GM18909 (cell line): ENCODE data around the gene FNDC10.

ENCODE experiments used
- ATAC-seq: cut with Tn5 transposase; IDR thresholded peaks from one replicate; pipeline ENCODE4 v1.9.1; 2021; ENCODE audit warnings: mild to moderate bottlenecking; ENCODE audit not compliant: unreplicated experiment, poor library complexity

FNDC10 gene

DNA sequence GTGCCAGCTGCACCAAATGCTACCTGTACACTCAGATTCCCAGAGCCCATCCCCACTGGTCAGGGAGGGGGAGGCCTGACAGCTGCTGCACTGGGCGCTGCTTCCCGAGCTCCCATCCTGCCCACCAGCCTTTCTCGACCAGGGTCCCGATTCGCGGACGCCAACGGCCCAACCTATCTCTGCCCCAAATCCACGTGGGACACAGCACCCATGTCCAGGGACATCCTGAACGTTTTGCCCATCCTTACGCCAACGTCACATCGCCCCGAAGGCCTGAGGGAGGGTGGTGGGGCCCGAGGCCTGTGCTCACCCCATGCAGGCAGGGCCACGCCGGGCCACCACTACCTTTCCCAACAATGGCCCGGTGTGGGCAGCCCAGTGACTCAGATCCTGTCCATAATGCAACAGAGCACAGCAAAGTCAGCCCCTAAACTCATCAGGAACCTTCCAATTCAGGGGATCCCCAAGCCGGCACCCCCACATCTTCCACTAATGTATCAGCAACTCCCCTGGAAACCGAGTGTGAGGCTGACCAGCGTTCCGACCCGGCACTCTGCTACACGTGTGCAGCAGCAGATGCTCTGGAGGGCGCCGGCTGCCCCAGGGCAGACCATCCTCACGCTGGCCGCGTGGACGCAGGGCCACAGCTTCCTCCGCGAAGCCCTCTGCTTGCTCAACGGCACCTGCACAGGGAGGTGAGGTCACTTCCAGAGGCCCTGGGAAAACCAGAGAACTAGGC lies 48.2 kb downstream of the FNDC10 start:
- ATAC-seq, result no peak

DNA sequence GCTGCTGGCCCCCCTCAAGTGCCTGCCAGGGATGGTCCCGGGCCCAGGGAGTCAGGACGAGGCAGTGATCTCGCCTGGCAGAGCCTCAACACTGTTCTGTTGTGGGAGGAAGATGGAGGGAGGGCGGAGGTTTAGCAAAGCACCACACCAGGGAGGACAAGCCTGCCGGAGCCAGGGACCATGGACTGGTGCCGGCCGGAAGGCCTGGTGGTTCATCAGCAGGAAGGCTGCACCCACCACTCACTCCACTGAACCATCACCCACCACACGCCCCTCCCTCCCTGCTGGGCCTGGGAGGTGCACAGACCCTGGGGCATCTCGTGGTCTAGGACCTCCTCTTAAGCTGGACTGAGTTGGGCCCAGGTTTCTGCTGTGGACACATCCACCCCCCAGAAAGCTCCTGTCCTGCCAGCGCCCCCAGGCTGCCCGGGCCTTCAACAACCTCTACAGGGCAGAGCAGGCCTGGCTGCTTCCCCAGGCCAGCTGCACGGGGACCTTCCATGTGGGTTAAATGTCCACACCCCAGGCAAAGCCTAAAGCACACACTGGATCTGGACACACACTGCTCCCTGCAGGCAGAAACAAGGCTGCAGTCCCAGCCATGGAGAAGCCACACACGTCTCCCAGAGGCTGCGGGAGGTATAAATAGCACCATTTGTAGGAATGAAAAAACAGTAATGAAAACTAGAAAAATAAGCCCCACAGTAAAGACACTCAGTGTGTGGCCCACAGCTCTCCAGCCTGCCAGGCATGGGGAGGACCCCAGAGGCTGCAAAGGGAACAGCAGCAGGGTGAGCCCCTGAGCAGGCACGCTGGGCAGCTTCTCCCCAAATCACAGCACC lies 49.1 kb downstream of the FNDC10 start:
- no peak for ATAC-seq

DNA sequence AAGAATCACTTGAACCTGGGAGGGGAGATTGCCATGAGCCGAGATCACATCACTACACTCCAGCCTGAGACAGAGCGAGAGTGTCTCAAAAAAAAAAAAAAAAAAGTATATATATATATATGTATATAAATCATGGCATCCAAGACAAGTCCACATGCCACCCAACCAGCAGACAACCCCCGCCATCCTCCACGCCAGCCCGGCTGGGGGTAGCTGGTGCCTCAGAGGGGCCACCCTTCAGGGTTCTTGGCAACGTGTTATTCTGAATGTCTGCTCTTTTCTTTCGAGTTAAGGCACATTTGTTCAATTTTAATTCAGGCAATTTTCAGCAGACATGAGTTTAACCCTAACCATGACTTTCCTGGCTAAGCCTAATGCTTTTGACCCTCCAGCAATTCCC lies 49.8 kb downstream of the FNDC10 start:
- ATAC-seq, result no peak

DNA sequence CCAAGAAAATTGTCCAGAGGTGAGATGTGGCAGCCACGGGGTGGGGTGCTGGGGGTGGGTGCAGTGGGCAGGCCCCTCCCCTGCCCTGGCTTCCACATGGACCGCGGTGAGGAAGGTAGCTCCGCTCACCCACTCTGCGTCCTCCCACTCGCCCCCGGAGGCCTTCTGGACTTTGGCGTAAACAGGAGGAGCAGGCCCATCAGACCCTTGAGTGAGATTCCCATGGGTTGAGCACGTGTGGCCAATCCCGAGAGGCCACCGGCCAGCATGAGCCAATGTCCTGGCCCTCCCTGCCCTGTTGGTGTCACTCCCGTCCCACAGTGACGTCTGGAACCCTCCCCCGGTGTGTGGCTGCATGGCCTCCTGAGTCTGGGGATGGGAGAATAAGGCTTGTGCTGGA lies 51.3 kb downstream of the FNDC10 start:
- no peak for ATAC-seq
